CD14-positive monocyte (primary cell): ENCODE measurements around the gene PEX5L. TPM values are rescaled to one million over a fixed set of nuclear protein-coding genes. Genes with fewer than 3 reads are reported as not detected.

Experiments
- DNase-seq, 3 donors: peaks; one replicate each; pipeline ENCODE4 v3.0.0-alpha.2; 2011 to 2022
- H2AFZ ChIP-seq: 2 replicates; pipeline ENCODE4 v1.6.0; 2012; ENCODE audit warnings: mild to moderate bottlenecking, low read depth, low read length, inconsistent platforms; ENCODE audit not compliant: insufficient read depth, poor library complexity, severe bottlenecking
- H3K27ac ChIP-seq, 2 donors: 1 replicate in 1 of 2; 2 replicates in 1 of 2; pipeline ENCODE4 v1.5.1; 2012 to 2013; ENCODE audit warnings: low read length in 2 of 2, control low read depth in 1 of 2, inconsistent platforms in 1 of 2, low read depth in 1 of 2, mild to moderate bottlenecking in 1 of 2
- H3K27me3 ChIP-seq, 2 donors: one replicate each; pipeline versions ENCODE4 v1.6.0 to v1.6.1; 2011 to 2013; ENCODE audit warnings: low read length in 2 of 2; ENCODE audit not compliant: control insufficient read depth in 2 of 2, insufficient read depth in 2 of 2
- H3K36me3 ChIP-seq, 2 donors: replicated peaks in 1 of 2; 1 replicate in 1 of 2; 2 replicates in 1 of 2; pipeline versions ENCODE4 v1.5.1 to v1.6.1; 2012 to 2013; ENCODE audit warnings: low read length in 2 of 2, control low read depth in 1 of 2, inconsistent platforms in 1 of 2, mild to moderate bottlenecking in 1 of 2; ENCODE audit not compliant: insufficient read depth in 2 of 2, control insufficient read depth in 1 of 2
- H3K4me1 ChIP-seq, 2 donors: 1 replicate in 1 of 2; 2 replicates in 1 of 2; pipeline versions ENCODE4 v1.5.1 to v1.6.1; 2012 to 2013; ENCODE audit warnings: low read length in 2 of 2, control low read depth in 1 of 2, inconsistent platforms in 1 of 2, mild to moderate bottlenecking in 1 of 2, moderate library complexity in 1 of 2; ENCODE audit not compliant: insufficient read depth in 2 of 2, control insufficient read depth in 1 of 2
- H3K4me2 ChIP-seq: replicated peaks from 2 replicates; pipeline ENCODE3; 2012; ENCODE audit warnings: low read length, moderate library complexity, mild to moderate bottlenecking; ENCODE audit not compliant: poor library complexity, severe bottlenecking; ENCODE audit errors: extremely low read depth
- H3K4me3 ChIP-seq, 3 experiments: fragments of 200-600 bp in 1 of 3; sonication (generic) in 1 of 3; replicated peaks in 1 of 3; 1 replicate in 2 of 3; 2 replicates in 1 of 3; pipeline ENCODE4 v1.5.1; 2011 to 2013; ENCODE audit warnings: low read length in 3 of 3, mild to moderate bottlenecking in 3 of 3, control low read depth in 2 of 3, low read depth in 2 of 3, inconsistent platforms in 1 of 3, moderate library complexity in 1 of 3
- H3K79me2 ChIP-seq: 2 replicates; pipeline ENCODE4 v1.6.0; 2012; ENCODE audit warnings: mild to moderate bottlenecking, control low read depth, inconsistent platforms, low read length, moderate library complexity; ENCODE audit not compliant: insufficient read depth
- H3K9ac ChIP-seq: 2 replicates; pipeline ENCODE4 v1.6.0; 2017; ENCODE audit warnings: low read length, mild to moderate bottlenecking; ENCODE audit not compliant: insufficient read depth, poor library complexity, severe bottlenecking
- H3K9me3 ChIP-seq, 2 donors: replicated peaks in 1 of 2; 1 replicate in 1 of 2; 2 replicates in 1 of 2; pipeline versions ENCODE4 v1.5.1 to v1.6.1; 2012 to 2013; ENCODE audit warnings: low read length in 2 of 2, control low read depth in 1 of 2; ENCODE audit not compliant: control insufficient read depth in 1 of 2, insufficient read depth in 1 of 2
- H4K20me1 ChIP-seq: 2 replicates; pipeline ENCODE4 v1.6.0; 2012; ENCODE audit warnings: mild to moderate bottlenecking, low read length, control low read depth, moderate library complexity; ENCODE audit not compliant: insufficient read depth
- H3K27ac Mint-ChIP-seq, 7 donors: one replicate each; pipeline ENCODE4 v1.8.0; 2020; ENCODE audit warnings: mild to moderate bottlenecking in 7 of 7, mixed read lengths in 7 of 7, moderate library complexity in 6 of 7, inconsistent platforms in 2 of 7
- H3K27me3 Mint-ChIP-seq, 3 donors: one replicate each; pipeline ENCODE4 v1.8.0; 2021 to 2022; ENCODE audit warnings: low read depth in 3 of 3, mild to moderate bottlenecking in 3 of 3, mixed read lengths in 3 of 3, moderate library complexity in 3 of 3, inconsistent platforms in 1 of 3
- H3K36me3 Mint-ChIP-seq, 2 donors: one replicate each; pipeline ENCODE4 v1.8.0; 2020; ENCODE audit warnings: mixed read lengths in 2 of 2, inconsistent platforms in 1 of 2, mild to moderate bottlenecking in 1 of 2
- H3K4me1 Mint-ChIP-seq: one replicate; pipeline ENCODE4 v1.8.0; 2020; ENCODE audit warnings: mild to moderate bottlenecking, mixed read lengths
- H3K4me3 Mint-ChIP-seq, 2 donors: one replicate each; pipeline ENCODE4 v1.8.0; 2020; ENCODE audit warnings: mild to moderate bottlenecking in 2 of 2, mixed read lengths in 2 of 2, moderate library complexity in 1 of 2
- H3K9me3 Mint-ChIP-seq, 7 donors: one replicate each; pipeline ENCODE4 v1.8.0; 2020 to 2022; ENCODE audit warnings: mixed read lengths in 7 of 7, mild to moderate bottlenecking in 6 of 7, moderate library complexity in 6 of 7, inconsistent platforms in 2 of 7
- WGBS: methylation state at CpG from one replicate; pipeline ENCODE4 v1.1.5; 2013; ENCODE audit warnings: missing lambda C conversion rate; ENCODE audit not compliant: insufficient coverage; 5-methylcytosine and 5-hydroxymethylcytosine counted together
- intact Hi-C, 2 donors: fragments of 100-400 bp; cut with micrococcal nuclease; formaldehyde crosslinking; loops; one replicate each; pipeline versions ENCODE4 v1.15.0 to v1.15.1; 2023
- polyA plus RNA-seq, 3 donors: library from polyadenylated mRNA; depleted of rRNA in 1 of 3; unstranded in 2 of 3; stranded (reverse) in 1 of 3; fragments of 300-500 nt in 2 of 3; fragments of >200 nt in 1 of 3; fragmentation: Illumina TruSeq in 2 of 3; gene quantifications; 1 replicate in 2 of 3; 2 replicates in 1 of 3; pipeline ENCODE4 v1.2.3, GENCODE V29; 2012 to 2021
- TF ChIP-seq, protein P1 (sequence below): fragments of 200-600 bp; IDR thresholded peaks from one replicate; pipeline ENCODE4 v1.8.0; 2022; ENCODE audit warnings: antibody characterized with exemption, mild to moderate bottlenecking

PEX5L gene
- polyA plus RNA-seq, 3 donors = not detected

DNA sequence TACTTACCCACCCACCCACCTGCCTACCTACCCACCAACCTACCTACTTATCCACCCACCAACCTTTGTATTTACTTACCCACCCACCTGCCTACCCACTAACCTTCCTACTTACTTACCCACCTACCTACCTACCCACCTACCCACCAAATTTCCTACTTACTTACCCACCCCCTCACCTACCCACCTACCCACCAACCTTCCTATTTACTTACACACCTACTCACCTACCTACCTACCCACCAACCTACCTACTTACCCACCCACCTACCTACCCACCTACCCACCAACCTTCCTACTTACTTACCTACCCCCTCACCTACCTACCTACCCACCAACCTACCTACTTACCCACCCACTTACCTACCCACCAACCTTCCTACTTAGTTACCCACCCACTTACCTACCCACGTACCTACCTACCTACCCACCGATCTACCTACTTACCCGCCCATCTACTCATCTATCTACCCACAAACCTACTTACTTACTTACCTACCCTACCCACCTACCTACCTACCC, 204.3 kb downstream of the PEX5L start:
- Histone ChIP-seq H3K4me1 (no peaks in the 10 kb centered on the region), H3K27ac (no peak overlapping the region), H3K4me3 (no peak overlapping the region), H3K4me2 (no peak overlapping the region), H2AFZ (no peak overlapping the region), H4K20me1 (no peaks in the 10 kb centered on the region), H3K9me3 (no peaks in the 10 kb centered on the region), H3K9ac (no peak overlapping the region), H3K36me3 (no peaks in the 10 kb centered on the region), H3K27me3 (no peaks in the 10 kb centered on the region), H3K79me2 (no peaks in the 10 kb centered on the region)
- no peaks in the 10 kb centered on the region for H3K36me3 Mint-ChIP-seq
- H3K27ac Mint-ChIP-seq = no peak overlapping the region
- 90% methylated on average over 3 of the region's 3 CpGs for WGBS
- H3K4me1 Mint-ChIP-seq = no peaks in the 10 kb centered on the region
- peaks cover 0 to 3% (median 2%) of the 10 kb centered on the region in 3 donors for H3K27me3 Mint-ChIP-seq
- no peak overlapping the region for H3K4me3 Mint-ChIP-seq
- no peak for DNase-seq
- TF ChIP-seq, protein P1, sequence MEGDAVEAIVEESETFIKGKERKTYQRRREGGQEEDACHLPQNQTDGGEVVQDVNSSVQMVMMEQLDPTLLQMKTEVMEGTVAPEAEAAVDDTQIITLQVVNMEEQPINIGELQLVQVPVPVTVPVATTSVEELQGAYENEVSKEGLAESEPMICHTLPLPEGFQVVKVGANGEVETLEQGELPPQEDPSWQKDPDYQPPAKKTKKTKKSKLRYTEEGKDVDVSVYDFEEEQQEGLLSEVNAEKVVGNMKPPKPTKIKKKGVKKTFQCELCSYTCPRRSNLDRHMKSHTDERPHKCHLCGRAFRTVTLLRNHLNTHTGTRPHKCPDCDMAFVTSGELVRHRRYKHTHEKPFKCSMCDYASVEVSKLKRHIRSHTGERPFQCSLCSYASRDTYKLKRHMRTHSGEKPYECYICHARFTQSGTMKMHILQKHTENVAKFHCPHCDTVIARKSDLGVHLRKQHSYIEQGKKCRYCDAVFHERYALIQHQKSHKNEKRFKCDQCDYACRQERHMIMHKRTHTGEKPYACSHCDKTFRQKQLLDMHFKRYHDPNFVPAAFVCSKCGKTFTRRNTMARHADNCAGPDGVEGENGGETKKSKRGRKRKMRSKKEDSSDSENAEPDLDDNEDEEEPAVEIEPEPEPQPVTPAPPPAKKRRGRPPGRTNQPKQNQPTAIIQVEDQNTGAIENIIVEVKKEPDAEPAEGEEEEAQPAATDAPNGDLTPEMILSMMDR = no peak
- intact Hi-C loops = no loop called here
- peaks cover 0 to 1% (median 0%) of the 10 kb centered on the region in 7 donors for H3K9me3 Mint-ChIP-seq

DNA sequence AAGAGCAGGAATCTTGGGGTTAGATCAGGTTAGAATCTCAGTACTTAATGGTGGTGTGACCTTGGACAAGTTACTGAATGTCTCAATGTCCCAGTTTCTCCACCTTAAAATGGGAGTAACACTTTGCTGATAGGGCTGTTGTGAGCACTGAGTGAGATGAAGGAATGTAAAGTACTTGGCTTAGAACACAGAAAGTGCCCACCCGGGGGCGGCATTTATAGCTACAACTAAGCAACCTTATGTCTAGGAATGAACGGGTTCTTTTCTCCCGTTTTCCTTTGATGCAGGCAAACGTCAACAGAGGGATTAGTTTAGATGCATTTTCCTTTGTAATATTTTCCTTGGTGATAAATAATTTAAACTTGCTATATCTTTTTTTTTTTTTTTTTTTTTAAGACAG, 207.3 kb downstream of the PEX5L start:
- Histone ChIP-seq H3K4me3 (no peak overlapping the region), H3K9ac (no peak overlapping the region), H4K20me1 (no peaks in the 10 kb centered on the region), H3K36me3 (no peaks in the 10 kb centered on the region), H3K9me3 (no peaks in the 10 kb centered on the region), H3K27me3 (no peaks in the 10 kb centered on the region), H2AFZ (no peak overlapping the region), H3K4me2 (no peak overlapping the region), H3K4me1 (no peaks in the 10 kb centered on the region), H3K27ac (no peak overlapping the region), H3K79me2 (no peaks in the 10 kb centered on the region)
- Mint-ChIP-seq H3K27ac (no peak overlapping the region), H3K4me3 (no peak overlapping the region), H3K9me3 (peaks cover 0 to 1% (median 0%) of the 10 kb centered on the region in 7 donors), H3K27me3 (peaks cover 5 to 7% (median 6%) of the 10 kb centered on the region in 3 donors), H3K36me3 (no peaks in the 10 kb centered on the region), H3K4me1 (no peaks in the 10 kb centered on the region)
- no CpG with 5 or more reads among the region's 5 CpGs for WGBS
- intact Hi-C loops = no loop called here
- no peak for DNase-seq
- TF ChIP-seq, protein P1 = no peak
